Amniotic epithelial cell (primary cell): ENCODE data around the gene KIAA1958.
A peak's percentile ranks its signal among the peaks of the same experiment; 100 is the strongest.

Experiments used
- DNase-seq: peaks from one replicate; pipeline ENCODE4 v3.0.0-alpha.2; 2010; ENCODE audit warnings: low read depth

Gene KIAA1958

DNA sequence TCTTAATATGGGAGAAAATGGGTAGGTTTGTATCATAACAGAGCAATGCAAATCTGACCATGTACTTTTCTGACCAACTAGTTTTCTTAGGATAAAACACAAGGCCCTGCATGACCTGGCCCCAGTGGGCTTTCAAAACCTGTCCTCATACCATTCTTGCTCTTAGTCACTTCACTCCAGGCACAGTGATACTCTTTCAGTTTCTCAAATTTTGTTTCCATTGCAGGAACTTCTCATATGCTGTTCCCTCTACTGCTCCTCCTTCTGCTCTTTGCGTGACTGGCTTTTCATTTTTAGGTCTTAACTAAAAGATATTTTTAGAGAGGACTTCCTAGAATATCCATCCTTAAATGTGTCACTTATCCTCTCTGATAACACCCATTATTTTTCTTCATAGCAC lies 118.9 kb downstream of the KIAA1958 start:
- DNase-seq: no peak

DNA sequence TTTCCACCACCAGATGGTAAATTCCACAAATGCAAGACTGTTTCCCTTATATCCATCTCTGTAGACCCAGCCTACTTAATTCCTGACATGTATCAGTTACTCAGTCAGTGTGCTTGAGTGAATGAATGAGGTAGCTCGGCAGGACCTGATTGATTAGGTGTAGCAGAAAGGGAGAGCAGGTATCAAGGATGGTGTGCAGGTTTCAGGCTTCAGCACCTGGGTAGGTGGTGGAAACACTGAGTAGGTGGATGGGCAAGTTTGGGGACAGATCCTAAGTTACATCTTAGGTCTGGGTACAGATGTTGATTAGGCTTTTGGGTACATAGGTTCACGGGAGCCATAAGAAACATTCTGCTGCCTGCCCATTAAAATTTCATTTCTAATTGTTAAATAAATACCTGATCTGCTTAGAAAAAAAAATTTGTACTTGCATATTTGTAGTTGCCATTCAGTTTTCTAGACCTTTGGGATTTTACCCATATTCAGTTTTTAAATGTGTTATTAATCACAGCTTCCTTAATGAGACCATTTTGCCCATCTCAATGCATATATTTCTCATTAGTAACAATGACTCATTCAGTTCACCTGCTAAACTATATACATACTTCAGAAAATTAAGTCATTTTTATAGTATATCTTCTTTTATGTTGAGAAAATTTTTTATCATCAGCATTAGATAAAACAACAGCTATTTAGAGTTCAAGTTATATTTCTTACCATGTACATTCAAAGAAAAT lies 119.5 kb downstream of the KIAA1958 start:
- no peak for DNase-seq

GRCh38 chr9:112608851-112609250 lies 122.2 kb downstream of the KIAA1958 start:
- DNase-seq: no peak

DNA sequence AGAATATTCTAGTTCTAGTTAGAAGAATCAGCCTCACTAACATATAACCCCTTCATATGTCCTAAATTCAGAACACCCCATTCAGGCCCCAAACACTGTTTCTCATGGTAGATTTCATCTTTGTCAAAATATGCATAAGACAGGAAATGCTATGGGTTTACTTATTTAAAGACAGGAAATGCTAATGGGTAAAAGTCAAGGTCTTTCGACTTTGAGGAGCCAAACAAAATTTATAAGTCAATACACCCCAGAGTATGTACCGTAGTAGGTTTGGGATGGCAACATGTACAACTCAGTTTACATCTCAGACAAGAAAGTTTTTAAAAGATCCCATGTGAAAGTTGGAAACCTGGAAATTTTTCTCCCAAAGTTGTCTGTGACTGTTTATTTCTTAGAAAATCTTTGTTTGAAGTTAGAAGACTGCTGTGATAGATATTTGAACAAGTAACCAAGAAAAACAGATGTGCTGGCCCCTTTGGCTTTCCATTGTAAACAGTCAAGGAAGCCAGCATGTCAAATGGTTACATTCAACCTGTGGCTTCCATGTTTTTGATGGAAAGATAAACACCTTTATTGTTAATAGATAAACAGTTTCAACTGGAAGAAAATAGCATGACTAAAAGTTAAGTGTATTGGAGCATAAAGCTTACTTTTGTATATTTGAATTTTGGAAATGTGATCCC lies 129.1 kb downstream of the KIAA1958 start:
- DNase-seq: no peak

DNA sequence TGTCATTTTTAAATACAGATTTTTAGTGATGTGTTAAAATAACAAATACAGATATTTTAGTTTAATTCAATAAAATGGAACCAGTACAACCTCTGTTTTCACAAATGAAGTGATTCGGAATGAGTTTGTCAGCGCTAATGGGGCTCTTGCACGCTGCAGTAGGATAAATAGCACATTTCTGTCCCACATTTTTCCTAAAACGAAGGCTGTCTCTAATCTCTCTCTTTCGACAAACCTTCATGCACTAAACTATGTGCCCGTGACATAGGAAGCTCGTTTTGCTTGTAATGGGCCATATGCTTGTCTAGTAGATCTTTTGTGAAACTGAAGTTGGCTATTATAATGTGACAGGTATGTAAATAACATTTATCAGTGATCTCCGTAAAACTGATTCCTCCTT lies 130.7 kb downstream of the KIAA1958 start:
- no peak for DNase-seq

DNA sequence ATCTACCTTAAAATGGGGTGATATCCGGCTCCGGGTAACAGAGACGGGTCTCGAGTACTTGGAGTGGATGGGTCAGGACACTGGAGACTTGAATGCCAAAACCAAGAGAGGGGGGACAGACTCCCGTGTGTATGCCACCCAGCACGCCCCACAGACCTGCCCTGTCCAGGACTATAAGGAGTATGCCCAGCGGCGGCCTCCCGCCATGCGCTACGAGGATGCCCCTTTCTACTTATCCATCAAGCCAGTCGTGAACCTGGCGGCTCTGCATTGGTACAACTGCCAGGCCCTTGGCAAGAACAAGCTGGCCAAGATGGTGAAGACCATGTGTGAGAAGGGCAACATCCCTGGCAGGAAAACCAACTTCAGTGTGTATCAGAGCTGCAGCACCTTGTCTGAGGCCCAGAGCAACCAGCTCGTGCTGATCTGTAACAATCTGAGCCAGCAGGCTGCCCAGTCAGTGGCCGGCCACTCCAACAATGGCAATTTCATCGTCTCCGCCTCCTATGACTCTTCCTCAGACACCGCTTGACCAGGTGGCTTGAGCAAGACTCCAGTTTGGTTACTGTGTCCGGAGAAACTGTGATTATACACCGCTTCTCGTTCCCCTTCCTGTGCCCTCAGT lies 131.9 kb downstream of the KIAA1958 start:
- no peak for DNase-seq

DNA sequence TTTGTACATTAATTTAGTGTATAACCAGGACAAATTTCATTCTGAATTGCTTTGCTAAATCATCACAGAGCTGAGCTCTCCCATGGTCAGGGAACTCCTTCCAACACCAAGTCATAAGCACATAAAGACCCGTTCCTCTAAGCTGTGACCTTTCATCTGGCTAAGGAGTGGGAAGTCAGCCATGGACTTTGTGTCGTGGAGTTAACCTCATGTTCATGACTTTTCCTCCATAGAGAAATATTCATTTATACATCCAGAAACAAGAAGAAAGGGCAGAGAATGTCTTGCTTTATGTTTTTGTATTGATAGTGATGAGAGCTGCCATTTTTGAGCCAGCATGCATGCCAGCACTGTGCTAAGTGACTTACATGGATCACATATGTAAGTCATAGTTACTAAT lies 133.8 kb downstream of the KIAA1958 start:
- DNase-seq: no peak

- no peak for DNase-seq
These were observed 134.5 kb downstream of the KIAA1958 start for GRCh38 chr9:112621018-112621655.

DNA sequence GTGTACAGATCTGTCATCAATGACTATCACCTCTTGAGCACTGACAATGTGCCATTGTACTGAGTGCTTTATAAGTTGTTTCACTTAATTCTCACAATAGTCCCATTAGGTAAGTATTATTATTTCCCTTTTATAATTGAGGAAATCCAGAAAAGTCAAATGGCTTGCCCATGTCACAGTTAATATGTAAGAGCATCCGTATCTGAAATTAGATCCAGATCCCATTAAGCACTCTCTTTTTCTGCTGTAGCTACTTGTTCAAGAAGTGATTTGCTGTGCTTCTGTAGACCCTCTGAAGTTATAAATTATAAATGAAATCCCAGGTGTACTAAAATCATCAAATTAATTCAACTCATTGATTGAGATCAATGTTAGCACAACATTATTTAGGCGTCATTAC lies 136.6 kb downstream of the KIAA1958 start:
- DNase-seq: no peak

GRCh38 chr9:112624711-112625707 lies 138.4 kb downstream of the KIAA1958 start:
- no peak for DNase-seq

DNA sequence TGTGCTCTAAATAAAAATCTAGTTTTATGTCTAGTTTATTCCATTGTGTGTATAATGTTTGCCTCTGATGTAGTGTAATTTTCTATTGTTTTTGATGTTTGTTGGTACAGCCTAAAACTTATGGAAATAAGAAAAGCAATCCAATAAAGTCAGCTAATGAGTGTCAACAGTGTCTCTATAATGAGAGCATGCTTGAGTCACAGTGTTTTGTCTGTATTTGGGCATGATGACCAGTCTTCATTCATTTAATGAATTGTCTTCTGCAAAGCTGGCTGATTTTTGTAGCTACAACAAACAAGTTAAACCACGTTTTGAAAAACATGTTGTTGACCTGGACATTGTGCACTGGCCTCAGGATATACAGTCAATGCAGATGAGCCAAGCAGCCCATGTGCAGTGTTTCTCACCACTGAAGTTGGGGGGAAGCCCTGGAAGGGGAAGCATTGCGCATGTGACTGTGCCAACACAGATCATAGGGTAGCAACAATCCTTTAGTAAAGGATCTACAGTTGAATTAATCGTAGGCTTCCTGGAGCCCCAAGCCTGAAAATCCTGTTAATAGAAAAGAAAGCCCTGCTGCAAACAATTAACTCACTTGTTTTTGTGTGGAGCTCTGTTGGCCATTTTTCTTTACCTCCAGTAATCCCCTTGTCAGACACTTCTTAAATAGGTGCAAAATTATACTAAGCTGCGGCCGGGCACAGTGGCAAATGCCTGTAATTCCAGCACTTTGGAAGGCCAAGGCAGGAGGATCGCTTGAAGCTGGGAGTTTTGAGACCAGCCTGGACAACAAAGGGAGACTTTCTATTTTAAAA lies 143.3 kb downstream of the KIAA1958 start:
- peak; percentile 0 for DNase-seq

GRCh38 chr9:112631313-112632070 lies 144.9 kb downstream of the KIAA1958 start:
- DNase-seq: peak; percentile 8

DNA sequence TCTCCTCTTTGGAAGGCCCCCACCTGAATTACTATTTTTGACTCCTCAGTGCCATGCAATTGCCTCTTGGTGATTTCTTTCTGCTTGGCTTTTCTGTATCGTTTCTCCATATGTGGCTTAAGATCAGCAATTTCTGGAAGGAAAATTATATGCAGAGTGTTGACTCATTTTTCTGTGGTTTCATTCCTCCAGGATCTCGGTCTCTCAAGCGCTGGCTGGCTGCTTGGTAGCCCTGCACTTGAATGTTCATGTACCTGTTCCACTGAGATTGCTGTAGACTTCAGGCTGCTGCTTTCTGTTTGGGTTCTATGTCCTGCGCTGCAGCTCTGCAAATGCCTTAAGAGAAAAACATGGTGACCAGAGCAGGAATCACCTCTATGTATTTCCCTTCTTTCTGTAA lies 153.7 kb downstream of the KIAA1958 start:
- no peak for DNase-seq

DNA sequence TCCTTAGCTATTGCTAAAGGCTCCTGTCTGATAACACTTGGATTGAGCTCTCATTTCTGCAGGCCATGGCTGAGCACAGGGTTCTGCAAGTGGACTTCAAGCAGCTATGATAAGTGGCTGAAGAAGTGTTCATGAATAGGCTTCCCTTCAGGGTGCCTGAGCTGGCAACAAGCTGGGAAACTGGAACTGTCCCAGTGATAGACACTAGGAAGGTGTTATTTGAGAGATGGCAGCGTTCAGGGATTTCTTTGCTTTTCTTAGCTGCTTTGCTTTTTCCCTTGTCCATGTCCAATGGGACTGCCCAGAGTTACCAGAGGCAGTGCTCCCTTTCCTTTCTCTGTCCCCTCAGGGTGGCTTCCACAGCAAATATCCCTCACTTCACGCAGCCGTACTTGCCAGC lies 155.5 kb downstream of the KIAA1958 start:
- no peak for DNase-seq

- DNase-seq: no peak
These were observed 161.0 kb downstream of the KIAA1958 start for GRCh38 chr9:112647596-112647995.

DNA sequence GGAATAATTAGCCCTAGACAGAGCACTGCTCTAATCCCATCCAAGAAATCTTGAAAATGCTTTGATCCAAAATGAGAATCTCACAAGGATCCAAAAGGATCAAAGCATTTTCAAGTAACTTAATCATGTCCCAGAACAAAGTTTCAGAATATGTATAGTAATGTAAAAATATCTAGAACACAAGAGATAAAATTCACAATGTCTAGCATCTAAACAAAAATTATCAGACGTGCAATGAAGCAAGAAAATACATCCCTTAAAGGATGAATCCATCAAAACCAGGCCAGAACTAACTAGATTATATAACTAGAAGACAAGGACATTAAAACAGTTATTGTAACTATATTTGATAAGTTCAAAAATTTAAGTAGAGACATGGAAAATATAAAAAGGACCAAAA lies 162.0 kb downstream of the KIAA1958 start:
- no peak for DNase-seq

- DNase-seq: no peak
These were observed 167.7 kb downstream of the KIAA1958 start for GRCh38 chr9:112654282-112654681.

DNA sequence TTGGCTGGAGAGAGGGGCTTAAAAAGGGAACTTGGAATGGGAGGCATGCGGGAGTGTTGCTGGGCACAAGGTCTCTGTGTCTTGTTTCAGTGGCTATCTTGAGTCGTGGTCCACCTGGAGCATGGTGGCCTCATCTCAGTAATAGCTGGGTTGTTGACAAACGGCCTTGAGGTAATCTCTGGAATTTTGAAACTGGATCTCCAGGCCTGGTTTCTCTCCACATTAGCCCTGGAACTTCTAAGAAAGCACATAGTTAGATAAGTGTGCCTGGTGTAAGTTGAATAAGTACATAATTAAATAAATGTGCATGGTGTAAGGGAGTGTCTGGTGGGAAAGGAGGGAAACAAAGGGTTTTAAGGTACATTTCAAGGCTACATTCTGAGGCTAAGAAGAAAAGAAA lies 169.0 kb downstream of the KIAA1958 start:
- peak; percentile 54 for DNase-seq

- DNase-seq: no peak
These were observed 173.3 kb downstream of the KIAA1958 start for GRCh38 chr9:112659906-112660305.

DNA sequence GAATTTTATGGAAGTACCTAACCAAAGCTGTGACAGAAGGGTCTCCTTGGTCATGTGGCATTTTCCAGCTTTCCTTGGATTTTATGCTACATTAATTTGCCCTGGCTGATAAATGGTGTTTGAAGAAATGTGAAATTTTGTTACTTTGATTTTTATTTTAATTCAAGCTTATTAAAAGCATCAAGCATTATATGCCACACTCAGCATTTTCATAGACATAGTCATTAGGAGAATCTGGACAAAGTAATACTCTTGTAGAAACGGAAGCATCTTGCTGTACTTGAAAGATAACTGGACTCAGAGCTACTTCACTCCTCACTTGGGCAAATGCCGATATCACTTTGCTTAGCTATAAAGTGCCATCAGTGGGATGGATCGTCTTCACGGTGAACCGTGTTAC lies 177.1 kb downstream of the KIAA1958 start:
- DNase-seq: no peak
